Measurements from ENCODE around the gene TENM3. TPM values are rescaled to one million over a fixed set of nuclear protein-coding genes. Genes with fewer than 3 reads are reported as not detected.

The TENM3 gene
- total RNA-seq, 1 donor from 2014 or later: 11.0 TPM

DNA sequence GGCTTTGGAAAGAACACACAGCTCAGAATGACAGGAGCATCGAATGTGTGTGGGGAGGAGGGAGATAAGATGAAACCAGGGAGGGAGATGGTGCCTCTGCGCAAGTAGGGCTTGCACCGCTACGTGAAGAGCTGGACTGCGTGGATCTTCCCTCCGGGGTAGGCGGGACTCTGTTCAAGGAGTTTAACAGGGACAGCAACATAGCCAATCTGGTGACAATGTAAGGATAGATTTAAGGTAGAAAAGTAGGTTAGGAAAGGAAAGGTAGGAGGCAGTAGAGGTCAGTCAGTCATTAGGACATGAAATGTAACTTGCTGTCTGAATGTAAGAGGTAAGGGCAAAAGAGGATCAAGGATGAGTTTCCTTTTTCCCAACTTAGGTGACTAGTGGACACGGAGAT lies 521.4 kb downstream of the TENM3 start:
- no peaks in the 10 kb centered on the region for H3K27me3 ChIP-seq
- H3K27ac ChIP-seq: no peak overlapping the region
- no peaks in the 10 kb centered on the region for H3K9me3 ChIP-seq
- no peak for DNase-seq (ENCODE audit: extremely low spot score in 2 of 2)
- intact Hi-C loops (cut with DNase I): no loop called here
- H3K4me1 ChIP-seq: no peaks in the 10 kb centered on the region
- TF ChIP-seq POLR2AphosphoS5 (IDR thresholded peaks at IDR 0.05; ENCODE audit: insufficient read depth in 1 of 2, low read depth in 1 of 2) (no peak), CTCF (IDR thresholded peaks at IDR 0.05) (no peak), POLR2A (IDR thresholded peaks at IDR 0.05) (no peak)
- no peaks in the 10 kb centered on the region for H3K36me3 ChIP-seq
- H3K4me3 ChIP-seq: no peak overlapping the region

DNA sequence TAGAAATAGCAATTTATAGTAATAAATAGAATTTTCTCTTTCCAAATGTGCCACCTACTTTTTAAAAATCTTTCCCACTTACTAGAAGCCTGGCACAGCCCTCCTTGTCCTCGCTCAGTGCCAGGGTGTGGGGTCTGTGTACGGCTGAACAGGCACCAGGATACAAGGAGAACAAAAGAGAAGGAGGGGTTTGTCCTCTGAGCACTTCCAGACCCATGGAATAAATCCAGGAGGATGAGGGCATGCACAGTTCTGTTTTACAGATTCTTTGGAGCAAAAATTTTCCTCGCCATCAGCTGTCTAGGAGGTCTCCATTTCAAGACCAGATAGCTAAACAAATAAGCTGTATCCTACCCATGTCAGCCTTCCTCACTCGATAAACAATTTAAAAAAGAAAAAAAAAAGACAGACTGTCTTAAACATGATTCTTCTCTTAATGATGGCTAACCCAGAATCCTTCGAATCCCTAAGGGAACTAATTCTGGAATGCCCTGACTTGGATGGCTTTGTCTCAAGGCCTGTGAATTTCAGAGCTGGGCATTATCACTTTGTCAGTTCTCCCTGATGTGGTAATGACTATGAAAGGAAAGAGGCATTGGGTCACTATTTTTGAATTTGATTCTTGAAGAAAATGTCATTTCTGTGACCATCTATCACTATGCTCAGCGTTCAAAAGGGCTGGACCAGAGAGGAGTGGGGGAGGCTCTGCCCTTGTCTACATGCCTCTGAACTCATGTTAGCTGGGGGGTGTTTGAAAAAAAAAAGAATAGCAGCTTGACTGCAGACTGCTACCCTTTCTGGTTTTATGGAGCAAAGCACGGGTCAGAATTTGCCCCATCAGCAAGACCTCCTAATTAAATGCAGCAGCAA lies 523.0 kb downstream of the TENM3 start:
- H3K36me3 ChIP-seq: no peaks in the 10 kb centered on the region
- no peaks in the 10 kb centered on the region for H3K27me3 ChIP-seq
- no peaks in the 10 kb centered on the region for H3K9me3 ChIP-seq
- intact Hi-C loops (cut with DNase I): no loop called here
- H3K4me3 ChIP-seq: no peak overlapping the region
- no peak overlapping the region for H3K27ac ChIP-seq
- no peak for TF ChIP-seq POLR2AphosphoS5 (IDR thresholded peaks at IDR 0.05; ENCODE audit: insufficient read depth in 1 of 2, low read depth in 1 of 2)
- TF ChIP-seq POLR2A (IDR thresholded peaks at IDR 0.05): no peak
- no peak for TF ChIP-seq CTCF (IDR thresholded peaks at IDR 0.05)
- no peak for DNase-seq (ENCODE audit: extremely low spot score in 2 of 2)
- no peaks in the 10 kb centered on the region for H3K4me1 ChIP-seq

GRCh38 chr4:182766857-182767250 lies 523.7 kb downstream of the TENM3 start:
- no peaks in the 10 kb centered on the region for H3K9me3 ChIP-seq
- H3K27ac ChIP-seq: no peak overlapping the region
- H3K36me3 ChIP-seq: no peaks in the 10 kb centered on the region
- intact Hi-C loops (cut with DNase I): no loop called here
- no peak for TF ChIP-seq POLR2AphosphoS5 (IDR thresholded peaks at IDR 0.05; ENCODE audit: insufficient read depth in 1 of 2, low read depth in 1 of 2)
- no peak for TF ChIP-seq POLR2A (IDR thresholded peaks at IDR 0.05)
- no peak for TF ChIP-seq CTCF (IDR thresholded peaks at IDR 0.05)
- no peaks in the 10 kb centered on the region for H3K27me3 ChIP-seq
- no peaks in the 10 kb centered on the region for H3K4me1 ChIP-seq
- H3K4me3 ChIP-seq: no peak overlapping the region
- no peak for DNase-seq (ENCODE audit: extremely low spot score in 2 of 2)

- H3K4me1 ChIP-seq: no peaks in the 10 kb centered on the region
- intact Hi-C loops (cut with DNase I): no loop called here
- H3K9me3 ChIP-seq: no peaks in the 10 kb centered on the region
- H3K27me3 ChIP-seq: no peaks in the 10 kb centered on the region
- no peak for DNase-seq (ENCODE audit: extremely low spot score in 2 of 2)
- no peak for TF ChIP-seq CTCF (IDR thresholded peaks at IDR 0.05)
- TF ChIP-seq POLR2AphosphoS5 (IDR thresholded peaks at IDR 0.05; ENCODE audit: insufficient read depth in 1 of 2, low read depth in 1 of 2): no peak
- TF ChIP-seq POLR2A (IDR thresholded peaks at IDR 0.05): no peak
- H3K4me3 ChIP-seq: no peak overlapping the region
- H3K27ac ChIP-seq: no peak overlapping the region
- H3K36me3 ChIP-seq: no peaks in the 10 kb centered on the region
These were observed 525.6 kb downstream of the TENM3 start for GRCh38 chr4:182768838-182769237.

All from vagina (tissue), 2 donors.